H1 (cell line): ENCODE data around the gene RMND5B. TPM values are rescaled to one million over a fixed set of nuclear protein-coding genes. Genes with fewer than 3 reads are reported as not detected.

ENCODE experiments used
- ASH2L ChIP-seq: fragments of 200-600, 300-600 bp; sonication (generic); IDR thresholded peaks from one replicate; pipeline ENCODE4 v1.7.1; 2017; ENCODE audit warnings: low read length
- BACH1 ChIP-seq: IDR thresholded peaks from 2 replicates; pipeline ENCODE4 v1.6.1; 2012; ENCODE audit warnings: low read length, improper control_type of control experiment
- BRCA1 ChIP-seq: IDR thresholded peaks from 2 replicates; pipeline ENCODE4 v1.6.1; 2012; ENCODE audit warnings: low read depth, low read length, improper control_type of control experiment
- CREB1 ChIP-seq: IDR thresholded peaks from 2 replicates; pipeline ENCODE4 v1.6.1; 2012; ENCODE audit warnings: inconsistent platforms
- HDAC6 ChIP-seq: IDR thresholded peaks from one replicate; pipeline ENCODE4 v1.7.1; 2012; ENCODE audit warnings: low read depth, mild to moderate bottlenecking, inconsistent platforms, low read length, moderate library complexity
- NANOG ChIP-seq: IDR thresholded peaks from 2 replicates; pipeline ENCODE4 v1.6.1; 2011; ENCODE audit warnings: low read length, low read depth, mild to moderate bottlenecking, inconsistent platforms; ENCODE audit not compliant: insufficient read depth, poor library complexity, severe bottlenecking
- POLR2A ChIP-seq, 2 experiments: IDR thresholded peaks; 1 replicate in 1 of 2; 2 replicates in 1 of 2; pipeline ENCODE4 v1.6.1; 2011; ENCODE audit warnings: low read depth in 2 of 2, low read length in 2 of 2, mild to moderate bottlenecking in 2 of 2; ENCODE audit errors: control extremely low read depth in 1 of 2
- POLR2AphosphoS5 ChIP-seq: IDR thresholded peaks from 2 replicates; pipeline ENCODE4 v1.6.1; 2011; ENCODE audit warnings: low read depth, low read length
- POU5F1 ChIP-seq: IDR thresholded peaks from 2 replicates; pipeline ENCODE4 v1.6.1; 2011; ENCODE audit warnings: low read depth, mild to moderate bottlenecking, low read length, moderate library complexity
- RAD21 ChIP-seq, 2 experiments: IDR thresholded peaks in 1 of 2; conservative IDR thresholded peaks in 1 of 2; 2 replicates each; pipeline ENCODE4 v1.6.1; 2011; ENCODE audit warnings: low read depth in 2 of 2, low read length in 2 of 2, improper control_type of control experiment in 1 of 2, inconsistent platforms in 1 of 2, mild to moderate bottlenecking in 1 of 2, moderate library complexity in 1 of 2
- RFX5 ChIP-seq: IDR thresholded peaks from 2 replicates; pipeline ENCODE4 v1.6.1; 2011; ENCODE audit warnings: low read depth, low read length, improper control_type of control experiment, borderline replicate concordance
- RXRA ChIP-seq: IDR thresholded peaks from 2 replicates; pipeline ENCODE4 v1.6.1; 2011; ENCODE audit warnings: low read depth, mild to moderate bottlenecking, low read length, moderate library complexity; ENCODE audit not compliant: insufficient read depth
- SIN3A ChIP-seq, 2 experiments: IDR thresholded peaks in 1 of 2; conservative IDR thresholded peaks in 1 of 2; 2 replicates each; pipeline ENCODE4 v1.6.1; 2011 to 2012; ENCODE audit warnings: low read length in 2 of 2, improper control_type of control experiment in 1 of 2, low read depth in 1 of 2, mild to moderate bottlenecking in 1 of 2
- SP1 ChIP-seq: IDR thresholded peaks from 2 replicates; pipeline ENCODE4 v1.6.1; 2011; ENCODE audit warnings: low read depth, low read length
- polyA plus RNA-seq, 7 experiments: library from polyadenylated mRNA; depleted of rRNA in 3 of 7; stranded (reverse) in 5 of 7; unstranded in 2 of 7; fragments of >200 nt in 5 of 7; fragments of 200-250 nt in 2 of 7; gene quantifications; 1 replicate in 5 of 7; 2 replicates in 1 of 7; 4 replicates in 1 of 7; pipeline versions ENCODE4 v1.2.1 to v1.2.3, GENCODE V29; 2011 to 2013; ENCODE audit warnings: missing spikeins in 2 of 7, mixed read lengths in 2 of 7
- total RNA-seq: library from RNA; stranded (reverse); fragmentation: NEBNext Ultra II Directional; extraction: Animal tissue kit (Norgen Biotek cat#: 25700); gene quantifications from 2 replicates; pipeline ENCODE4 v1.2.1, GENCODE V29; 2021
- TF ChIP-seq, protein P1 (sequence below): IDR thresholded peaks from 2 replicates; pipeline ENCODE4 v1.6.1; 2012; ENCODE audit warnings: low read length, inconsistent platforms

Gene RMND5B
- total and polyA plus RNA-seq, 2 of the 8 experiments (the other 6 are each of a cell fraction or from before 2014, with no cell fraction given), result 75.9 to 90.2 TPM

- TF ChIP-seq RFX5, result no peak
- peak in 1 of 2 experiments; percentile 71; a peak in 2 of 3 replicates for TF ChIP-seq POLR2A (IDR thresholded peaks at IDR 0.05; ENCODE audit: control extremely low read depth in 1 of 2, low read depth in 2 of 2, low read length in 2 of 2)
- TF ChIP-seq SIN3A (conservative IDR thresholded peaks at IDR 0.05 in 1 of 2, IDR thresholded peaks at IDR 0.05 in 1 of 2; ENCODE audit: low read depth in 1 of 2, low read length in 2 of 2), result no peak
- no peak for TF ChIP-seq NANOG
- TF ChIP-seq, protein P1, sequence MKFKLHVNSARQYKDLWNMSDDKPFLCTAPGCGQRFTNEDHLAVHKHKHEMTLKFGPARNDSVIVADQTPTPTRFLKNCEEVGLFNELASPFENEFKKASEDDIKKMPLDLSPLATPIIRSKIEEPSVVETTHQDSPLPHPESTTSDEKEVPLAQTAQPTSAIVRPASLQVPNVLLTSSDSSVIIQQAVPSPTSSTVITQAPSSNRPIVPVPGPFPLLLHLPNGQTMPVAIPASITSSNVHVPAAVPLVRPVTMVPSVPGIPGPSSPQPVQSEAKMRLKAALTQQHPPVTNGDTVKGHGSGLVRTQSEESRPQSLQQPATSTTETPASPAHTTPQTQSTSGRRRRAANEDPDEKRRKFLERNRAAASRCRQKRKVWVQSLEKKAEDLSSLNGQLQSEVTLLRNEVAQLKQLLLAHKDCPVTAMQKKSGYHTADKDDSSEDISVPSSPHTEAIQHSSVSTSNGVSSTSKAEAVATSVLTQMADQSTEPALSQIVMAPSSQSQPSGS, result no peak
- no peak for TF ChIP-seq POU5F1
- no peak for TF ChIP-seq BRCA1
- peak; percentile 35 for TF ChIP-seq POLR2AphosphoS5
- TF ChIP-seq CREB1, result no peak
- no peak for TF ChIP-seq BACH1
- TF ChIP-seq RAD21 (IDR thresholded peaks at IDR 0.05 in 1 of 2, conservative IDR thresholded peaks at IDR 0.05 in 1 of 2; ENCODE audit: low read depth in 2 of 2, low read length in 2 of 2), result peak; percentile 12 to 28; a peak in 2 of 4 replicates
- TF ChIP-seq SP1, result no peak
- TF ChIP-seq ASH2L, result no peak
- no peak for TF ChIP-seq HDAC6
- no peak for TF ChIP-seq RXRA
Measured at GRCh38 chr5:178149199-178149932, 18.6 kb downstream of the RMND5B start (continued).
